Ovary (tissue), 3 donors: ENCODE measurements around the gene USP13.

Experiments used
- EP300 ChIP-seq: sonication (generic); formaldehyde crosslinking; IDR thresholded peaks from one replicate; pipeline ENCODE4 v1.6.1; 2017; ENCODE audit warnings: antibody characterized with exemption
- POLR2A ChIP-seq: fragments of 450-650 bp; IDR thresholded peaks from one replicate; pipeline ENCODE4 v1.6.1; 2017; ENCODE audit warnings: antibody characterized with exemption, mild to moderate bottlenecking, moderate library complexity
- TF ChIP-seq, protein P1 (sequence below), 3 donors: fragments of 450-650 bp in 2 of 3; fragments of 200-600 bp in 1 of 3; IDR thresholded peaks; one replicate each; pipeline versions ENCODE4 v1.5.1 to v1.8.0; 2016 to 2022; ENCODE audit warnings: antibody characterized with exemption in 3 of 3, mild to moderate bottlenecking in 1 of 3
- donor health status: DM: no; HTN: no; CAD: no.

DNA sequence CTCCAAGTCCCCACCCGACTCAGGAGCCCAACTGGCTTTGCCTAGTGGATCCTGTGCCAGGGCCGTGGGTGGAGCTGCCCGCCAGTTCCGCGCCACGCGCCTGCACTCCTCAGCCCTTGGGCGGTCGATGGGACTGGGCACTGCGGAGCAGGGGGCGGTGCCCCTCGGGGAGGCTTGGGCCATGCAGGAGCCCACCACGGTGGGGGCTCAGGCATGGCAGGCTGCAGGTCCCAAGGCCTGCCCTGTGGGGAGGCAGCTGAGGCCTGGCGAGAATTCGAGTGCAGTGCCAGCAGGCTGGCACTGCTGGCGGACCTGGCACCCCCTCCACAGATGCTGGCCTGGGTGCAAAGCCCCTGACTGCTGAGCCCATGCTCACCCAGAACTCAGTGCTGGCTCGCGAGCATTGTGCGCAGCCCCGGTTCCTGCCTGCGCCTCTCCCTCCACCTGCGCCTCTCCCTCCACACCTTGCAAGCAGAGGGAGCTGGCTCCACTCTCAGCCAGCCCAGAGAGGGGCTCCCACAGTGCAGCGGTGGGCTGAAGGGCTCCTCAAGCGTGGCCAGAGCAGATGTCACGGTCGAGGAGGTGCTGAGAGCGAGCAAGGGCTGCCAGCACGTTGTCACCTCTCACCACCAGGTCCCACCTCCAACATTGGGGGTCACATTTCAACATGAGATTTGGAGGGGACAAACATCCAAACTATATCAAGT is 122.7 kb downstream of the USP13 start:
- TF ChIP-seq, protein P1, sequence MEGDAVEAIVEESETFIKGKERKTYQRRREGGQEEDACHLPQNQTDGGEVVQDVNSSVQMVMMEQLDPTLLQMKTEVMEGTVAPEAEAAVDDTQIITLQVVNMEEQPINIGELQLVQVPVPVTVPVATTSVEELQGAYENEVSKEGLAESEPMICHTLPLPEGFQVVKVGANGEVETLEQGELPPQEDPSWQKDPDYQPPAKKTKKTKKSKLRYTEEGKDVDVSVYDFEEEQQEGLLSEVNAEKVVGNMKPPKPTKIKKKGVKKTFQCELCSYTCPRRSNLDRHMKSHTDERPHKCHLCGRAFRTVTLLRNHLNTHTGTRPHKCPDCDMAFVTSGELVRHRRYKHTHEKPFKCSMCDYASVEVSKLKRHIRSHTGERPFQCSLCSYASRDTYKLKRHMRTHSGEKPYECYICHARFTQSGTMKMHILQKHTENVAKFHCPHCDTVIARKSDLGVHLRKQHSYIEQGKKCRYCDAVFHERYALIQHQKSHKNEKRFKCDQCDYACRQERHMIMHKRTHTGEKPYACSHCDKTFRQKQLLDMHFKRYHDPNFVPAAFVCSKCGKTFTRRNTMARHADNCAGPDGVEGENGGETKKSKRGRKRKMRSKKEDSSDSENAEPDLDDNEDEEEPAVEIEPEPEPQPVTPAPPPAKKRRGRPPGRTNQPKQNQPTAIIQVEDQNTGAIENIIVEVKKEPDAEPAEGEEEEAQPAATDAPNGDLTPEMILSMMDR (IDR thresholded peaks at IDR 0.05): no peak
- TF ChIP-seq POLR2A (no peak), EP300 (no peak)
